ENCODE results near the gene MAP3K21. TPM values are rescaled to one million over a fixed set of nuclear protein-coding genes. Genes with fewer than 3 reads are reported as not detected.

Gene MAP3K21
- total and polyA plus RNA-seq, 2 of the 8 experiments (the other 6 are each of a cell fraction or from before 2014, with no cell fraction given), result 21.2 to 21.8 TPM

DNA sequence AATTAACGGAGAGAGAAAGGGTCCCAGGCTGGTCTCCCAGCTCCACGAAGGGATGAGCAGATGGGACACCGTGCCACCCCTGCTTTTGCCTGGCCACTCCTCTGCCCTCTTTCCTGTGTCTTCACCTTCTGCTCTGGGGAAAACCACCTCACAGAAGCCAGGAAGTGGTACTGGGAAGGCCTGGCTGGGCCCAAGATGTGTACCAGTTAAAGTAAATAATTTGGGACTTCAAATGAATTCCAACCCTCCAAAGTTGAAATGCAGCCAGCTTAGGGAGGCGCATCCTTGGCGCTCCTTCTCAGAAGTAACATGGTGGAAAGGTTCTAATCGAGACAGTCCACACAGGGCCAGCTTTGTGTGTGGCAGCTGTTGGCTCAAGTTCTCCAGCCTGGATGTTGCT is 45.7 kb downstream of the MAP3K21 start (continued):
- TF ChIP-seq, protein P1, sequence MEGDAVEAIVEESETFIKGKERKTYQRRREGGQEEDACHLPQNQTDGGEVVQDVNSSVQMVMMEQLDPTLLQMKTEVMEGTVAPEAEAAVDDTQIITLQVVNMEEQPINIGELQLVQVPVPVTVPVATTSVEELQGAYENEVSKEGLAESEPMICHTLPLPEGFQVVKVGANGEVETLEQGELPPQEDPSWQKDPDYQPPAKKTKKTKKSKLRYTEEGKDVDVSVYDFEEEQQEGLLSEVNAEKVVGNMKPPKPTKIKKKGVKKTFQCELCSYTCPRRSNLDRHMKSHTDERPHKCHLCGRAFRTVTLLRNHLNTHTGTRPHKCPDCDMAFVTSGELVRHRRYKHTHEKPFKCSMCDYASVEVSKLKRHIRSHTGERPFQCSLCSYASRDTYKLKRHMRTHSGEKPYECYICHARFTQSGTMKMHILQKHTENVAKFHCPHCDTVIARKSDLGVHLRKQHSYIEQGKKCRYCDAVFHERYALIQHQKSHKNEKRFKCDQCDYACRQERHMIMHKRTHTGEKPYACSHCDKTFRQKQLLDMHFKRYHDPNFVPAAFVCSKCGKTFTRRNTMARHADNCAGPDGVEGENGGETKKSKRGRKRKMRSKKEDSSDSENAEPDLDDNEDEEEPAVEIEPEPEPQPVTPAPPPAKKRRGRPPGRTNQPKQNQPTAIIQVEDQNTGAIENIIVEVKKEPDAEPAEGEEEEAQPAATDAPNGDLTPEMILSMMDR (IDR thresholded peaks at IDR 0.05; ENCODE audit: control extremely low read depth in 1 of 3, insufficient read depth in 1 of 3, low read depth in 1 of 3, low read length in 3 of 3), result no peak
- TF ChIP-seq EP300 (IDR thresholded peaks at IDR 0.05; ENCODE audit: borderline replicate concordance in 1 of 2, low read depth in 2 of 2, low read length in 2 of 2), result no peak

Data from H1 (cell line).